SK-N-SH treated with all-trans-retinoic acid at 6 μM for 48 hours (cell line): Measurements from ENCODE around the gene EXOC4.

Experiments used
- CSDC2 ChIP-seq: fragments of 250-450 bp; sonication (Bioruptor Pico); IDR thresholded peaks from 2 replicates; pipeline ENCODE4 v1.5.0; 2020; ENCODE audit warnings: mild to moderate bottlenecking, moderate library complexity
- ESRRG ChIP-seq: fragments of 250-450 bp; sonication (Bioruptor Pico); IDR thresholded peaks from 2 replicates; pipeline ENCODE4 v1.6.1; 2021; ENCODE audit warnings: mild to moderate bottlenecking
- ISL1 ChIP-seq: fragments of 250-450 bp; sonication (Bioruptor Pico); IDR thresholded peaks from 2 replicates; pipeline ENCODE4 v2.1.2; 2022; ENCODE audit warnings: mild to moderate bottlenecking, moderate library complexity
- RARB ChIP-seq: fragments of 250-450 bp; sonication (Bioruptor Pico); IDR thresholded peaks from 2 replicates; pipeline ENCODE4 v1.8.0; 2021; ENCODE audit warnings: mild to moderate bottlenecking, moderate library complexity
- SNAI2 ChIP-seq: fragments of 250-450 bp; sonication (Bioruptor Pico); IDR thresholded peaks from 2 replicates; pipeline ENCODE4 v1.5.0; 2020; ENCODE audit warnings: mild to moderate bottlenecking, moderate library complexity
- TCF4 ChIP-seq: fragments of 250-450 bp; sonication (Bioruptor Pico); IDR thresholded peaks from 2 replicates; pipeline ENCODE4 v1.8.0; 2021; ENCODE audit warnings: mild to moderate bottlenecking, moderate library complexity, borderline replicate concordance
- ZFP30 ChIP-seq: fragments of 450-650 bp; formaldehyde crosslinking; IDR thresholded peaks from 2 replicates; pipeline ENCODE4 v1.5.0; 2022; ENCODE audit warnings: mild to moderate bottlenecking, moderate library complexity
- ZNF565 ChIP-seq: fragments of 450-650 bp; formaldehyde crosslinking; conservative IDR thresholded peaks from 2 replicates; pipeline ENCODE4 v1.5.0; 2020; ENCODE audit warnings: low read depth, mild to moderate bottlenecking, moderate library complexity
- ZNF70 ChIP-seq: fragments of 450-650 bp; formaldehyde crosslinking; IDR thresholded peaks from 2 replicates; pipeline ENCODE4 v1.5.0; 2020; ENCODE audit warnings: mild to moderate bottlenecking, moderate library complexity
- TF ChIP-seq, protein P1 (sequence below): fragments of 250-450 bp; sonication (Bioruptor Pico); IDR thresholded peaks from 2 replicates; pipeline ENCODE4 v1.8.0; 2020; ENCODE audit warnings: mild to moderate bottlenecking, moderate library complexity, borderline replicate concordance
- TF ChIP-seq, protein P2 (sequence below): fragments of 250-450 bp; sonication (Bioruptor Pico); IDR thresholded peaks from 2 replicates; pipeline ENCODE4 v1.5.1; 2020; ENCODE audit warnings: low read depth, mild to moderate bottlenecking, moderate library complexity
- TF ChIP-seq, protein P3 (sequence below): fragments of 250-450 bp; sonication (Bioruptor Pico); IDR thresholded peaks from 2 replicates; pipeline ENCODE4 v1.5.0; 2020; ENCODE audit warnings: mild to moderate bottlenecking, moderate library complexity
- TF ChIP-seq, protein P4 (sequence below): fragments of 250-450 bp; sonication (Bioruptor Pico); IDR thresholded peaks from 2 replicates; pipeline ENCODE4 v1.8.0; 2021; ENCODE audit warnings: low read depth, mild to moderate bottlenecking, moderate library complexity, borderline replicate concordance
- TF ChIP-seq, protein P5 (sequence below): fragments of 250-450 bp; sonication (Bioruptor Pico); IDR thresholded peaks from 2 replicates; pipeline ENCODE4 v1.5.1; 2021; ENCODE audit warnings: mild to moderate bottlenecking, moderate library complexity

DNA sequence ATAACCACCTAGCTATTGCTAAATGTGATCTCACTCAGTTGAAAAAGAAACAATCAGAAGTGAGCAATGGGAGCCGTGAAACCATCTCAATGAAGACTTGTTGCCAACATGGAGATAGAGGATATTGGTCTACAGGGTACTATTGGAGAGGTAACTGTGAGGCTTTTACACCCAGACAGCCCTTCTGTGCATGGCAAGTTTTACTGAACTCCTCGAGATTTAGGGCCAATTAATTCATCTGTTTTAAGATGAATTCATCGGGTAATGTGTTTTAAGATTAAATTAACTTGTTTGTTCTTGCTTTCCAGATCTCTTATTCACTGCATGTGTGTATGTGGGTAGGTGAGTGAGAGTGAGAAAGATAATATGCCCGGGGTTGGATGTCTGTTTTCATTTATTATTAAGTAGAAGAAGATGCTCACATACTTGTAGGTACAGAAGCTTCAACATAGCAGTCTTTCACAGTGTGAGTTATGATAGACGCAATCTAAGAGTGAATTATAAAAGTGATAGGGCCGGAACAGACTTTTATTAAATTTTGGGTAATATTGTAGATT is 323.8 kb downstream of the EXOC4 start:
- no peak for TF ChIP-seq ZFP30 (CRISPR knock-in tag)
- TF ChIP-seq SNAI2 (CRISPR knock-in tag): no peak
- TF ChIP-seq ZNF565 (CRISPR knock-in tag): no peak
- TF ChIP-seq, protein P1, sequence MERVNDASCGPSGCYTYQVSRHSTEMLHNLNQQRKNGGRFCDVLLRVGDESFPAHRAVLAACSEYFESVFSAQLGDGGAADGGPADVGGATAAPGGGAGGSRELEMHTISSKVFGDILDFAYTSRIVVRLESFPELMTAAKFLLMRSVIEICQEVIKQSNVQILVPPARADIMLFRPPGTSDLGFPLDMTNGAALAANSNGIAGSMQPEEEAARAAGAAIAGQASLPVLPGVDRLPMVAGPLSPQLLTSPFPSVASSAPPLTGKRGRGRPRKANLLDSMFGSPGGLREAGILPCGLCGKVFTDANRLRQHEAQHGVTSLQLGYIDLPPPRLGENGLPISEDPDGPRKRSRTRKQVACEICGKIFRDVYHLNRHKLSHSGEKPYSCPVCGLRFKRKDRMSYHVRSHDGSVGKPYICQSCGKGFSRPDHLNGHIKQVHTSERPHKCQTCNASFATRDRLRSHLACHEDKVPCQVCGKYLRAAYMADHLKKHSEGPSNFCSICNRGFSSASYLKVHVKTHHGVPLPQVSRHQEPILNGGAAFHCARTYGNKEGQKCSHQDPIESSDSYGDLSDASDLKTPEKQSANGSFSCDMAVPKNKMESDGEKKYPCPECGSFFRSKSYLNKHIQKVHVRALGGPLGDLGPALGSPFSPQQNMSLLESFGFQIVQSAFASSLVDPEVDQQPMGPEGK: no peak
- no peak for TF ChIP-seq ISL1 (CRISPR knock-in tag)
- TF ChIP-seq, protein P2, sequence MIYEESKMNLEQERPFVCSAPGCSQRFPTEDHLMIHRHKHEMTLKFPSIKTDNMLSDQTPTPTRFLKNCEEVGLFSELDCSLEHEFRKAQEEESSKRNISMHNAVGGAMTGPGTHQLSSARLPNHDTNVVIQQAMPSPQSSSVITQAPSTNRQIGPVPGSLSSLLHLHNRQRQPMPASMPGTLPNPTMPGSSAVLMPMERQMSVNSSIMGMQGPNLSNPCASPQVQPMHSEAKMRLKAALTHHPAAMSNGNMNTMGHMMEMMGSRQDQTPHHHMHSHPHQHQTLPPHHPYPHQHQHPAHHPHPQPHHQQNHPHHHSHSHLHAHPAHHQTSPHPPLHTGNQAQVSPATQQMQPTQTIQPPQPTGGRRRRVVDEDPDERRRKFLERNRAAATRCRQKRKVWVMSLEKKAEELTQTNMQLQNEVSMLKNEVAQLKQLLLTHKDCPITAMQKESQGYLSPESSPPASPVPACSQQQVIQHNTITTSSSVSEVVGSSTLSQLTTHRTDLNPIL (CRISPR knock-in tag): no peak
- TF ChIP-seq ESRRG (CRISPR knock-in tag): no peak
- no peak for TF ChIP-seq RARB (CRISPR knock-in tag)
- TF ChIP-seq, protein P3, sequence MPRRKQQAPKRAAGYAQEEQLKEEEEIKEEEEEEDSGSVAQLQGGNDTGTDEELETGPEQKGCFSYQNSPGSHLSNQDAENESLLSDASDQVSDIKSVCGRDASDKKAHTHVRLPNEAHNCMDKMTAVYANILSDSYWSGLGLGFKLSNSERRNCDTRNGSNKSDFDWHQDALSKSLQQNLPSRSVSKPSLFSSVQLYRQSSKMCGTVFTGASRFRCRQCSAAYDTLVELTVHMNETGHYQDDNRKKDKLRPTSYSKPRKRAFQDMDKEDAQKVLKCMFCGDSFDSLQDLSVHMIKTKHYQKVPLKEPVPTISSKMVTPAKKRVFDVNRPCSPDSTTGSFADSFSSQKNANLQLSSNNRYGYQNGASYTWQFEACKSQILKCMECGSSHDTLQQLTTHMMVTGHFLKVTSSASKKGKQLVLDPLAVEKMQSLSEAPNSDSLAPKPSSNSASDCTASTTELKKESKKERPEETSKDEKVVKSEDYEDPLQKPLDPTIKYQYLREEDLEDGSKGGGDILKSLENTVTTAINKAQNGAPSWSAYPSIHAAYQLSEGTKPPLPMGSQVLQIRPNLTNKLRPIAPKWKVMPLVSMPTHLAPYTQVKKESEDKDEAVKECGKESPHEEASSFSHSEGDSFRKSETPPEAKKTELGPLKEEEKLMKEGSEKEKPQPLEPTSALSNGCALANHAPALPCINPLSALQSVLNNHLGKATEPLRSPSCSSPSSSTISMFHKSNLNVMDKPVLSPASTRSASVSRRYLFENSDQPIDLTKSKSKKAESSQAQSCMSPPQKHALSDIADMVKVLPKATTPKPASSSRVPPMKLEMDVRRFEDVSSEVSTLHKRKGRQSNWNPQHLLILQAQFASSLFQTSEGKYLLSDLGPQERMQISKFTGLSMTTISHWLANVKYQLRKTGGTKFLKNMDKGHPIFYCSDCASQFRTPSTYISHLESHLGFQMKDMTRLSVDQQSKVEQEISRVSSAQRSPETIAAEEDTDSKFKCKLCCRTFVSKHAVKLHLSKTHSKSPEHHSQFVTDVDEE (CRISPR knock-in tag): peak; percentile 59; the same call in 1 of the 2 replicates
- TF ChIP-seq ZNF70: no peak
- TF ChIP-seq, protein P4, sequence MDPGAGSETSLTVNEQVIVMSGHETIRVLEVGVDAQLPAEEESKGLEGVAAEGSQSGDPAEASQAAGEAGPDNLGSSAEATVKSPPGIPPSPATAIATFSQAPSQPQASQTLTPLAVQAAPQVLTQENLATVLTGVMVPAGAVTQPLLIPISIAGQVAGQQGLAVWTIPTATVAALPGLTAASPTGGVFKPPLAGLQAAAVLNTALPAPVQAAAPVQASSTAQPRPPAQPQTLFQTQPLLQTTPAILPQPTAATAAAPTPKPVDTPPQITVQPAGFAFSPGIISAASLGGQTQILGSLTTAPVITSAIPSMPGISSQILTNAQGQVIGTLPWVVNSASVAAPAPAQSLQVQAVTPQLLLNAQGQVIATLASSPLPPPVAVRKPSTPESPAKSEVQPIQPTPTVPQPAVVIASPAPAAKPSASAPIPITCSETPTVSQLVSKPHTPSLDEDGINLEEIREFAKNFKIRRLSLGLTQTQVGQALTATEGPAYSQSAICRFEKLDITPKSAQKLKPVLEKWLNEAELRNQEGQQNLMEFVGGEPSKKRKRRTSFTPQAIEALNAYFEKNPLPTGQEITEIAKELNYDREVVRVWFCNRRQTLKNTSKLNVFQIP (CRISPR knock-in tag): no peak
- no peak for TF ChIP-seq CSDC2 (CRISPR knock-in tag)
- TF ChIP-seq TCF4 (CRISPR knock-in tag): peak; percentile 78; the same call in 1 of the 2 replicates
- TF ChIP-seq, protein P5, sequence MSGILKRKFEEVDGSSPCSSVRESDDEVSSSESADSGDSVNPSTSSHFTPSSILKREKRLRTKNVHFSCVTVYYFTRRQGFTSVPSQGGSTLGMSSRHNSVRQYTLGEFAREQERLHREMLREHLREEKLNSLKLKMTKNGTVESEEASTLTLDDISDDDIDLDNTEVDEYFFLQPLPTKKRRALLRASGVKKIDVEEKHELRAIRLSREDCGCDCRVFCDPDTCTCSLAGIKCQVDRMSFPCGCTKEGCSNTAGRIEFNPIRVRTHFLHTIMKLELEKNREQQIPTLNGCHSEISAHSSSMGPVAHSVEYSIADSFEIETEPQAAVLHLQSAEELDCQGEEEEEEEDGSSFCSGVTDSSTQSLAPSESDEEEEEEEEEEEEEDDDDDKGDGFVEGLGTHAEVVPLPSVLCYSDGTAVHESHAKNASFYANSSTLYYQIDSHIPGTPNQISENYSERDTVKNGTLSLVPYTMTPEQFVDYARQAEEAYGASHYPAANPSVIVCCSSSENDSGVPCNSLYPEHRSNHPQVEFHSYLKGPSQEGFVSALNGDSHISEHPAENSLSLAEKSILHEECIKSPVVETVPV (CRISPR knock-in tag): no peak
